ENCODE measurements around the gene TSPAN3.

TSPAN3 gene

DNA sequence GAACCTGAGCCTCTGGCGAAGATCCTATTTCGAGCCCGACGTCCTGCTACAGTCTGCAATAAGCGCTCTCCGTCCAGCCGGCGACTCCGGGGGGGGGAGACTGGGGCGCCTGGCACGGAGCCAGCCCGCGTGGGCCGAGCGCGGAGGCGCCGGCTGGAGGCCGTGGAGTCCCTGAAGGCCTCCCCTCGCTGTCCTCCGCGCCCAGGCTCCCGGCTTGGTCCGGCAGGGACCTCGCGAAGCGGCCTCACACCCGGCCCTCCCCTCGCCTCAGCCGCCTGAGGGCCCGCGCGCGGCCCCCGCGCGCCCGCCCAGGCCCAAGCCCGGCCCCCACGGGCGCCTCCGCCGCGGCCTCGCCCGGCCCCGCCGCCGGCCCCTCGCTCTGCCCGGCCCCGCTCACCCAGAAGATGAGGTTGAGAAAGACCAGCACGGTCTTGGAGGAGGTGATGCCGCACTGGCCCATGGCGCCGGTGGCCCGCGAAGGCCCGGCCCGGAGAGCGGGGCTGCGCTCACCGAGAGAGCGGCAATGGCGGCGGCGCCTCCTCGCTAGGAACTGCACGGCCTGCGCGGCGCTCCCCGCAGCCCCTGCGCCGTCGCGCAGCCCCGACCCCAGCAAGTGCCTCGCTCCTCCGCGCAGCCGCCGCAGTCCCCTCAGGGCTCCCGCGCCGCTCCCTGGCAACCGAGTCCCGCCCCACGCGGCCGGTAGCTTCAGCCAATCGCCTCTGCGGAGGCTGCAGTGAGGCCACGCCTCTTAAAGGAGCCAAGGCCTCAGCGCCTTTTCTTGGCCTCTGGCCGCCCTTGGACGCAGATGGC is at the start of gene TSPAN3:
Gene TSPAN3 (minus strand): TSS at position 615 of the 810 bp plus-strand sequence. CDS start 155 bp downstream, at position 460.
- peaks cover 36% of the 10 kb centered on the region for H3K4me1 Mint-ChIP-seq
- peak; percentile 97 for ATAC-seq (replicated peaks; ENCODE audit: extremely low read depth, poor library complexity, severe bottlenecking)

GRCh38 chr15:77120576-77120975 is 49.7 kb upstream of the TSPAN3 start:
- Mint-ChIP-seq H3K27me3 (no peaks in the 10 kb centered on the region), H3K9me3 (no peaks in the 10 kb centered on the region), H3K4me3 (no peak overlapping the region), H3K36me3 (ENCODE audit: insufficient read depth) (peaks cover 2% of the 10 kb centered on the region), H3K4me1 (peaks cover 4% of the 10 kb centered on the region), H3K27ac (ENCODE audit: low read depth) (no peak overlapping the region)
- DNase-seq (ENCODE audit: low spot score in 2 of 2) (no peak), ATAC-seq (replicated peaks; ENCODE audit: extremely low read depth, poor library complexity, severe bottlenecking) (no peak)

More for the DNA sequence above, at the start of gene TSPAN3:
- peaks cover 7% of the 10 kb centered on the region for H3K36me3 Mint-ChIP-seq (ENCODE audit: insufficient read depth)
- no peaks in the 10 kb centered on the region for H3K27me3 Mint-ChIP-seq
- no peaks in the 10 kb centered on the region for H3K9me3 Mint-ChIP-seq
- peak within 1 kb of the TSS; percentile 72 for H3K27ac Mint-ChIP-seq (ENCODE audit: low read depth)
- peak within 1 kb of the TSS; percentile 75 for H3K4me3 Mint-ChIP-seq
- DNase-seq (ENCODE audit: low spot score in 2 of 2) = peak; percentile 81 to 87

DNA sequence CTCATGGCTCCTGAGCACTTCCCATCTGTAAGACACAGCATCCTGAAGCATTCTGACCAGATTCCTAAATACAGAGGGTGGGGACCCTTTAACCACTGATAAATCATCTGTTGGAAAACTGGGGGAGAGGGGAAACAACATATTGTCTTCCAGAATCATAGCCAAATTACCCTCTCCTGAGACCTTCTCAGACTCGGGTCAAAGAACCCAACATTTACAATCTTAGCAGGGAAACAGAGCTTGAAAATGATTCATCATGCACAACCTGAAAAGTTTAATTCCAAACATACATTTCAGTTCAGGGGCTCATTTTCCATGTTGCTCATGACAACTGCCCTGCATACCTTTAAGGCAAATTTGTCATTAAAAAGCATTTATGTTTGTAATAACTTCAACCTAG is 48.5 kb upstream of the TSPAN3 start:
- no peak overlapping the region for H3K4me3 Mint-ChIP-seq
- H3K4me1 Mint-ChIP-seq = peaks cover 4% of the 10 kb centered on the region
- DNase-seq (ENCODE audit: low spot score in 2 of 2) (no peak), ATAC-seq (replicated peaks; ENCODE audit: extremely low read depth, poor library complexity, severe bottlenecking) (no peak)
- H3K27me3 Mint-ChIP-seq = no peaks in the 10 kb centered on the region
- H3K9me3 Mint-ChIP-seq = no peaks in the 10 kb centered on the region
- H3K36me3 Mint-ChIP-seq (ENCODE audit: insufficient read depth) = peaks cover 5% of the 10 kb centered on the region
- H3K27ac Mint-ChIP-seq (ENCODE audit: low read depth) = no peak overlapping the region

- Mint-ChIP-seq H3K4me1 (peaks cover 4% of the 10 kb centered on the region), H3K4me3 (no peak overlapping the region), H3K27ac (ENCODE audit: low read depth) (no peak overlapping the region), H3K36me3 (ENCODE audit: insufficient read depth) (peaks cover 5% of the 10 kb centered on the region), H3K27me3 (no peaks in the 10 kb centered on the region), H3K9me3 (no peaks in the 10 kb centered on the region)
- DNase-seq (ENCODE audit: low spot score in 2 of 2) (peak in 1 of 2 donors; percentile 23), ATAC-seq (replicated peaks; ENCODE audit: extremely low read depth, poor library complexity, severe bottlenecking) (peak; percentile 28)
Measured at GRCh38 chr15:77118882-77119321, 48.0 kb upstream of the TSPAN3 start.

DNA sequence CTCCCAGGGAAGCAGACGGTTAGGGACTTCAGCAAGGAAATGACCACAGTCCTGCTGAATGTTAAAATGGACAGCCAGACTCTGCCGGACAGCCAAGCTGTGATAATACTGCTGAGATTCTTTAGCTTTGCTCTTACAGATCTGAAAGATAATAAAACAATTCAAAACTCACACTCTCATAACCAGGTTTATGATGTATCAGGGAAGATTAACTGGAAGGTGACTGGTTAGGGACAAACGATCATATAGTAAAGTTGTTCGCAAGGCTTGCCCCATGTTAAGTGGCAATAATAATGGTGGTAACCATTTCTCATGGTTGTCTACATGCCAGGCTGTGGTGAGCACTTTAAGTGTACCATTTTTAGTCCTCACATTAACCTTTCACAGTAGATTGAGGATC is 44.3 kb upstream of the TSPAN3 start:
- DNase-seq (ENCODE audit: low spot score in 2 of 2) = no peak
- peaks cover 5% of the 10 kb centered on the region for H3K36me3 Mint-ChIP-seq (ENCODE audit: insufficient read depth)
- no peaks in the 10 kb centered on the region for H3K27me3 Mint-ChIP-seq
- no peak for ATAC-seq (replicated peaks; ENCODE audit: extremely low read depth, poor library complexity, severe bottlenecking)
- H3K4me3 Mint-ChIP-seq = no peak overlapping the region
- H3K27ac Mint-ChIP-seq (ENCODE audit: low read depth) = peak overlapping the region; percentile 26
- no peaks in the 10 kb centered on the region for H3K9me3 Mint-ChIP-seq
- H3K4me1 Mint-ChIP-seq = peaks cover 4% of the 10 kb centered on the region

- Mint-ChIP-seq H3K27ac (ENCODE audit: low read depth) (no peak overlapping the region), H3K27me3 (no peaks in the 10 kb centered on the region), H3K36me3 (ENCODE audit: insufficient read depth) (peaks cover 5% of the 10 kb centered on the region), H3K9me3 (no peaks in the 10 kb centered on the region), H3K4me3 (no peak overlapping the region), H3K4me1 (no peaks in the 10 kb centered on the region)
- no peak for ATAC-seq (replicated peaks; ENCODE audit: extremely low read depth, poor library complexity, severe bottlenecking)
- DNase-seq (ENCODE audit: low spot score in 2 of 2) = no peak
Measured at GRCh38 chr15:77112838-77113504, 42.1 kb upstream of the TSPAN3 start.

GRCh38 chr15:77111789-77112188 is 40.9 kb upstream of the TSPAN3 start:
- H3K9me3 Mint-ChIP-seq = no peaks in the 10 kb centered on the region
- no peaks in the 10 kb centered on the region for H3K27me3 Mint-ChIP-seq
- no peak overlapping the region for H3K4me3 Mint-ChIP-seq
- H3K27ac Mint-ChIP-seq (ENCODE audit: low read depth) = no peak overlapping the region
- DNase-seq (ENCODE audit: low spot score in 2 of 2) (no peak), ATAC-seq (replicated peaks; ENCODE audit: extremely low read depth, poor library complexity, severe bottlenecking) (no peak)
- H3K4me1 Mint-ChIP-seq = no peaks in the 10 kb centered on the region
- H3K36me3 Mint-ChIP-seq (ENCODE audit: insufficient read depth) = peaks cover 5% of the 10 kb centered on the region

DNA sequence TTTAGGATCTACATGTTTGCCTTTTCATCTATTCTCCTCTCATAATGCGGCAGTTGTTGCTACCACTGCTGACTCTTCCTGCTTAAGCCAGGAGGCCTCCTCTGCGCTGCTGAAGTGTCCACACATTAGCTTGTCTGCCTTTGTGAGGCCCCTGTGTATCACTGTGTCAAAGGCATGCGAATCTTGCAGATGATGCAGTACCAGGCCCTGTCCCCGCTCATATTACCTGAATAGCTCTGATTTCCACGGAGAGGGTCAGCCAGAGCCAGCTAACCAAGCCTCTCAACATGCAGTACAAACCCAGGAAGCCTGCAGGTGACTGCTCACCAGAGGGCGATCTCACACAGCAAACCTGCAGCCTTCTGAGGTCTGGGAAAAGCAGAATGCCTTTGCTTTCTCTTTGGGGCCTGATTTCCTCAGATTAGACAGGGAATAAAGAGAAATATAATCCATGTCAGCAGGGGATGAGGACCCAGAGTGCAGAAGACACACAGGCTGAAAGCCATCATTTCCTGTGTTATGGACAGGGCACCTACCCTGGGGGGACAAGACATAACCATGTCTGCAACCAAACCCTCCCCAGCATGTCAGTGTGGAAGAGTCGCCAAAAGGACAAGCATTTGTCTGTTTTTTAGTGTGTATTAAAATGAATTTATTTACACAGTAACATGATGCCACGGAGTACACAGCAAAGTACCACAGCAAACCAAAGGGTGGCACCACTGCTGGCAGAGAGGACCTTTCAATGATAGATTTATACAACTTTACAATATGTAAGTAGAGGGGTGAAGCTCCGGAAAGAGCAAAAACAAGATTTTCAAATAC is 36.8 kb upstream of the TSPAN3 start:
- Mint-ChIP-seq H3K27me3 (no peaks in the 10 kb centered on the region), H3K27ac (ENCODE audit: low read depth) (no peak overlapping the region), H3K4me1 (no peaks in the 10 kb centered on the region), H3K4me3 (no peak overlapping the region), H3K36me3 (ENCODE audit: insufficient read depth) (no peaks in the 10 kb centered on the region), H3K9me3 (no peaks in the 10 kb centered on the region)
- ATAC-seq (replicated peaks; ENCODE audit: extremely low read depth, poor library complexity, severe bottlenecking) = no peak
- no peak for DNase-seq (ENCODE audit: low spot score in 2 of 2)

- Mint-ChIP-seq H3K9me3 (no peaks in the 10 kb centered on the region), H3K27me3 (no peaks in the 10 kb centered on the region), H3K4me3 (no peak overlapping the region), H3K4me1 (no peaks in the 10 kb centered on the region), H3K27ac (ENCODE audit: low read depth) (no peak overlapping the region), H3K36me3 (ENCODE audit: insufficient read depth) (no peaks in the 10 kb centered on the region)
- no peak for DNase-seq (ENCODE audit: low spot score in 2 of 2)
- no peak for ATAC-seq (replicated peaks; ENCODE audit: extremely low read depth, poor library complexity, severe bottlenecking)
Measured at GRCh38 chr15:77107068-77107467, 36.2 kb upstream of the TSPAN3 start.

GRCh38 chr15:77104155-77104554 is 33.2 kb upstream of the TSPAN3 start:
- Mint-ChIP-seq H3K9me3 (no peaks in the 10 kb centered on the region), H3K4me3 (no peak overlapping the region), H3K27me3 (no peaks in the 10 kb centered on the region), H3K36me3 (ENCODE audit: insufficient read depth) (no peaks in the 10 kb centered on the region), H3K4me1 (no peaks in the 10 kb centered on the region), H3K27ac (ENCODE audit: low read depth) (no peak overlapping the region)
- ATAC-seq (replicated peaks; ENCODE audit: extremely low read depth, poor library complexity, severe bottlenecking) (no peak), DNase-seq (ENCODE audit: low spot score in 2 of 2) (no peak)

DNA sequence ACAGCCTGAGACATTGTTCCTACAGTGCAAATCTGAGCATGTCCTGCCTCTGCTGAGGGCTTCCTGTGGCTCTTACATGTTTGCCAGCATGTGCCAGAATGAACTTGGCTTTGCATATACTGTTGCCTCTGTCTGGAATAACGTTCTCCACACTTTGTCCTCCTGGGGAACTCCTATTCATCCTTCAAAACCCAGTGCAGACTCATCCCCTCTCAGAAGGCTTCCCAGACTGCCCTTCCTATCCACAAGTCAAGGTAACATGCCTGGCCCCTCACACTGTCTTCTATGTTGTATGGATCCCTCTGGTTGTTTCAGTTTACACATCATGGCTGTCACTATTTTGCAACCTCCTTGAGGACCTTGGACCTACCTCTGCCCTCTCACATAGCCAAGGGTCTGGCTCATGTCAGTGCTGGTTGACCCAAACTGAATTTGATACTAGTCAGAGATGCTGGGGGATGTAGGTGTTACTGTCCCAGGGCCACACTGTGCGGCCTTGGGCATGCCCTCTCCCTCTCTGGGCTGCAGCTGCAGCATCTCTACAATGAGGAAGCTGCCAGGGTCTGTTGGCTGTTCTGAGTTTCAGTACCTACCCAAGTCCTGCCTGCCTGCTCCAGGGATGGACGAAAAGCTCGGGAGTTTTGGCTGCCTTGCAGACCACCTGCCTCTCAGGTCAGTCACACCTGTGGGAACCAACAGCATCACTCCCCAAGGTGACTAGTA is 29.0 kb upstream of the TSPAN3 start:
- H3K4me3 Mint-ChIP-seq = no peak overlapping the region
- H3K36me3 Mint-ChIP-seq (ENCODE audit: insufficient read depth) = no peaks in the 10 kb centered on the region
- H3K4me1 Mint-ChIP-seq = no peaks in the 10 kb centered on the region
- ATAC-seq (replicated peaks; ENCODE audit: extremely low read depth, poor library complexity, severe bottlenecking) (no peak), DNase-seq (ENCODE audit: low spot score in 2 of 2) (no peak)
- no peak overlapping the region for H3K27ac Mint-ChIP-seq (ENCODE audit: low read depth)
- no peaks in the 10 kb centered on the region for H3K27me3 Mint-ChIP-seq
- no peaks in the 10 kb centered on the region for H3K9me3 Mint-ChIP-seq

GRCh38 chr15:77098572-77098971 is 27.7 kb upstream of the TSPAN3 start:
- no peaks in the 10 kb centered on the region for H3K4me1 Mint-ChIP-seq
- ATAC-seq (replicated peaks; ENCODE audit: extremely low read depth, poor library complexity, severe bottlenecking) = no peak
- no peak overlapping the region for H3K27ac Mint-ChIP-seq (ENCODE audit: low read depth)
- peaks cover under 1% of the 10 kb centered on the region for H3K36me3 Mint-ChIP-seq (ENCODE audit: insufficient read depth)
- no peaks in the 10 kb centered on the region for H3K9me3 Mint-ChIP-seq
- no peak overlapping the region for H3K4me3 Mint-ChIP-seq
- DNase-seq (ENCODE audit: low spot score in 2 of 2) = no peak
- no peaks in the 10 kb centered on the region for H3K27me3 Mint-ChIP-seq
